Endothelial cell of umbilical vein (primary cell): Measurements from ENCODE around the gene SOX15.

ENCODE experiments used
- EZH2 ChIP-seq: IDR thresholded peaks from 2 replicates; pipeline ENCODE4 v1.6.1; 2012; ENCODE audit warnings: borderline replicate concordance, low read depth, mild to moderate bottlenecking, moderate library complexity, low read length, inconsistent platforms; ENCODE audit not compliant: severe bottlenecking
- FOS ChIP-seq: IDR thresholded peaks from 2 replicates; pipeline ENCODE4 v1.6.1; 2011; ENCODE audit warnings: mild to moderate bottlenecking, low read length, moderate library complexity, borderline replicate concordance; ENCODE audit not compliant: insufficient read depth
- JUN ChIP-seq: IDR thresholded peaks from 2 replicates; pipeline ENCODE4 v1.6.1; 2011; ENCODE audit warnings: borderline replicate concordance, low read depth; ENCODE audit not compliant: insufficient read length, insufficient read depth
- MAX ChIP-seq: IDR thresholded peaks from 2 replicates; pipeline ENCODE4 v1.6.1; 2011; ENCODE audit not compliant: insufficient read depth, insufficient read length
- MYC ChIP-seq: IDR thresholded peaks from one replicate; pipeline ENCODE4 v1.6.1; 2011; ENCODE audit warnings: mild to moderate bottlenecking, low read depth, low read length
- POLR2A ChIP-seq: IDR thresholded peaks from 2 replicates; pipeline ENCODE4 v1.6.1; 2012; ENCODE audit warnings: low read depth, mild to moderate bottlenecking, control low read depth, low read length
- POLR2AphosphoS5 ChIP-seq: IDR thresholded peaks from 2 replicates; pipeline ENCODE4 v1.6.1; 2012; ENCODE audit warnings: low read depth, mild to moderate bottlenecking, control low read depth, low read length, moderate library complexity; ENCODE audit not compliant: insufficient read depth
- TF ChIP-seq, protein P1 (sequence below), 2 donors: IDR thresholded peaks; 1 replicate in 1 of 2; 2 replicates in 1 of 2; pipeline ENCODE4 v1.5.1; 2011; ENCODE audit warnings: low read length in 2 of 2, mild to moderate bottlenecking in 2 of 2, moderate library complexity in 2 of 2, control low read depth in 1 of 2, inconsistent platforms in 1 of 2, low read depth in 1 of 2; ENCODE audit not compliant: insufficient read depth in 1 of 2; ENCODE audit errors: extremely low read depth in 1 of 2

GRCh38 chr17:7575959-7576358 is 13.9 kb downstream of the SOX15 start:
- TF ChIP-seq, protein P1, sequence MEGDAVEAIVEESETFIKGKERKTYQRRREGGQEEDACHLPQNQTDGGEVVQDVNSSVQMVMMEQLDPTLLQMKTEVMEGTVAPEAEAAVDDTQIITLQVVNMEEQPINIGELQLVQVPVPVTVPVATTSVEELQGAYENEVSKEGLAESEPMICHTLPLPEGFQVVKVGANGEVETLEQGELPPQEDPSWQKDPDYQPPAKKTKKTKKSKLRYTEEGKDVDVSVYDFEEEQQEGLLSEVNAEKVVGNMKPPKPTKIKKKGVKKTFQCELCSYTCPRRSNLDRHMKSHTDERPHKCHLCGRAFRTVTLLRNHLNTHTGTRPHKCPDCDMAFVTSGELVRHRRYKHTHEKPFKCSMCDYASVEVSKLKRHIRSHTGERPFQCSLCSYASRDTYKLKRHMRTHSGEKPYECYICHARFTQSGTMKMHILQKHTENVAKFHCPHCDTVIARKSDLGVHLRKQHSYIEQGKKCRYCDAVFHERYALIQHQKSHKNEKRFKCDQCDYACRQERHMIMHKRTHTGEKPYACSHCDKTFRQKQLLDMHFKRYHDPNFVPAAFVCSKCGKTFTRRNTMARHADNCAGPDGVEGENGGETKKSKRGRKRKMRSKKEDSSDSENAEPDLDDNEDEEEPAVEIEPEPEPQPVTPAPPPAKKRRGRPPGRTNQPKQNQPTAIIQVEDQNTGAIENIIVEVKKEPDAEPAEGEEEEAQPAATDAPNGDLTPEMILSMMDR (IDR thresholded peaks at IDR 0.05; ENCODE audit: extremely low read depth in 1 of 2, insufficient read depth in 1 of 2, low read depth in 1 of 2, low read length in 2 of 2), result no peak
- TF ChIP-seq POLR2A (no peak), EZH2 (no peak), MAX (no peak), FOS (no peak), POLR2AphosphoS5 (no peak), JUN (no peak), MYC (no peak)
